Naive thymus-derived CD4-positive, alpha-beta T cell (primary cell): Measurements from ENCODE around the gene CDH18. TPM values are rescaled to one million over a fixed set of nuclear protein-coding genes. Genes with fewer than 3 reads are reported as not detected.

Experiments used
- ATAC-seq: fragments of 150-1000 bp; cut with Tn5 transposase; 2 replicates; pipeline ENCODE4 v1.10.0; 2021; ENCODE audit warnings: mild to moderate bottlenecking, moderate library complexity
- CTCF ChIA-PET: fragments of 350-600 bp; sonication (Branson Sonifier 250); formaldehyde crosslinking; loops from one replicate; lab custom pipeline; 2021; ENCODE audit warnings: antibody characterized with exemption; lab: Charles Lee
- POLR2A ChIA-PET: fragments of 350-600 bp; sonication (Branson Sonifier 250); formaldehyde crosslinking; loops from one replicate; lab custom pipeline; 2021; ENCODE audit warnings: antibody characterized with exemption, inconsistent platforms; lab: Charles Lee
- DNase-seq, 9 donors: peaks; one replicate each; pipeline versions ENCODE4 v3.0.0 to v3.0.0-alpha.2; 2020 to 2022; ENCODE audit warnings: mixed read lengths in 1 of 9
- H3K27ac ChIP-seq: one replicate; pipeline ENCODE4 v1.7.0; 2013; ENCODE audit warnings: mild to moderate bottlenecking, low read depth, low read length, moderate library complexity
- H3K27me3 ChIP-seq, 2 donors: one replicate each; pipeline ENCODE4 v1.7.0; 2013; ENCODE audit warnings: low read length in 2 of 2, mild to moderate bottlenecking in 2 of 2, moderate library complexity in 2 of 2; ENCODE audit not compliant: control insufficient read depth in 2 of 2, insufficient read depth in 2 of 2
- H3K36me3 ChIP-seq, 3 experiments: 1 replicate in 2 of 3; 2 replicates in 1 of 3; pipeline ENCODE4 v1.7.0; 2013; ENCODE audit warnings: low read length in 3 of 3, mild to moderate bottlenecking in 3 of 3, moderate library complexity in 1 of 3; ENCODE audit not compliant: insufficient read depth in 3 of 3, control insufficient read depth in 2 of 3
- H3K4me1 ChIP-seq, 2 donors: one replicate each; pipeline ENCODE4 v1.7.0; 2013; ENCODE audit warnings: low read length in 2 of 2, mild to moderate bottlenecking in 2 of 2, moderate library complexity in 1 of 2; ENCODE audit not compliant: control insufficient read depth in 2 of 2, insufficient read depth in 2 of 2
- H3K4me3 ChIP-seq: 2 replicates; pipeline ENCODE4 v1.7.0; 2013; ENCODE audit warnings: mild to moderate bottlenecking, low read length
- H3K9me3 ChIP-seq, 3 experiments: 1 replicate in 2 of 3; 2 replicates in 1 of 3; pipeline ENCODE4 v1.7.0; 2013; ENCODE audit warnings: low read length in 3 of 3; ENCODE audit not compliant: control insufficient read depth in 2 of 3
- H3K27ac Mint-ChIP-seq, 9 donors: one replicate each; pipeline ENCODE4 v1.8.0; 2020 to 2022; ENCODE audit warnings: mixed read lengths in 9 of 9, mild to moderate bottlenecking in 8 of 9, moderate library complexity in 5 of 9, inconsistent platforms in 2 of 9
- H3K27me3 Mint-ChIP-seq, 5 donors: one replicate each; pipeline ENCODE4 v1.8.0; 2021 to 2022; ENCODE audit warnings: mixed read lengths in 5 of 5, mild to moderate bottlenecking in 1 of 5
- H3K36me3 Mint-ChIP-seq, 5 donors: one replicate each; pipeline ENCODE4 v1.8.0; 2020 to 2022; ENCODE audit warnings: mixed read lengths in 5 of 5, mild to moderate bottlenecking in 3 of 5, inconsistent platforms in 1 of 5
- H3K4me1 Mint-ChIP-seq, 7 donors: one replicate each; pipeline ENCODE4 v1.8.0; 2020 to 2022; ENCODE audit warnings: mixed read lengths in 7 of 7, mild to moderate bottlenecking in 3 of 7, inconsistent platforms in 1 of 7
- H3K4me3 Mint-ChIP-seq, 10 donors: one replicate each; pipeline ENCODE4 v1.8.0; 2020 to 2022; ENCODE audit warnings: mild to moderate bottlenecking in 10 of 10, mixed read lengths in 10 of 10, moderate library complexity in 6 of 10, inconsistent platforms in 2 of 10
- H3K9me3 Mint-ChIP-seq, 11 donors: one replicate each; pipeline ENCODE4 v1.8.0; 2020 to 2022; ENCODE audit warnings: mixed read lengths in 11 of 11, mild to moderate bottlenecking in 4 of 11, inconsistent platforms in 1 of 11, moderate library complexity in 1 of 11
- intact Hi-C, 2 donors: fragments of 100-400 bp; cut with micrococcal nuclease; formaldehyde crosslinking; loops; one replicate each; pipeline ENCODE4 v1.15.1; 2023
- polyA plus RNA-seq, 2 donors: library from polyadenylated mRNA; unstranded; fragments of 300-500 nt; fragmentation: Illumina TruSeq; gene quantifications; one replicate each; pipeline ENCODE4 v1.2.3, GENCODE V29; 2021
- total RNA-seq, 6 experiments: library from RNA in 5 of 6; stranded (reverse) in 5 of 6; gene quantifications; 1 replicate in 5 of 6; 2 replicates in 1 of 6; pipeline ENCODE4 v1.2.3 and lab custom pipeline; 2021 to 2026

CDH18 gene
- total and polyA plus RNA-seq, 7 experiments from 2014 or later: not detected

GRCh38 chr5:19918780-19919179 lies 69.2 kb downstream of the CDH18 start:
- no peak for ATAC-seq

GRCh38 chr5:19917588-19918122 lies 70.3 kb downstream of the CDH18 start:
- ATAC-seq: no peak

More at GRCh38 chr5:19918780-19919179, 69.2 kb downstream of the CDH18 start:
- H3K4me1 Mint-ChIP-seq: no peaks in the 10 kb centered on the region
- CTCF ChIA-PET: no interaction called here
- Histone ChIP-seq H3K9me3 (no peaks in the 10 kb centered on the region), H3K27me3 (no peaks in the 10 kb centered on the region), H3K27ac (no peak overlapping the region), H3K4me1 (no peaks in the 10 kb centered on the region), H3K4me3 (no peak overlapping the region), H3K36me3 (no peaks in the 10 kb centered on the region)
- H3K27me3 Mint-ChIP-seq: no peaks in the 10 kb centered on the region
- POLR2A ChIA-PET: no interaction called here
- intact Hi-C loops: no loop called here
- H3K27ac Mint-ChIP-seq: no peak overlapping the region
- H3K9me3 Mint-ChIP-seq: peaks cover 0 to 23% (median 9%) of the 10 kb centered on the region in 11 donors
- DNase-seq: no peak
- H3K36me3 Mint-ChIP-seq: no peaks in the 10 kb centered on the region
- no peak overlapping the region for H3K4me3 Mint-ChIP-seq

GRCh38 chr5:19910136-19910535 lies 77.9 kb downstream of the CDH18 start:
- Mint-ChIP-seq H3K36me3 (no peaks in the 10 kb centered on the region), H3K27ac (no peak overlapping the region), H3K4me1 (no peaks in the 10 kb centered on the region), H3K4me3 (no peak overlapping the region), H3K9me3 (peaks cover 0 to 43% (median 7%) of the 10 kb centered on the region in 11 donors), H3K27me3 (no peaks in the 10 kb centered on the region)
- H3K4me3 ChIP-seq: no peak overlapping the region
- DNase-seq (no peak), ATAC-seq (no peak)
- ChIA-PET POLR2A (no interaction called here), CTCF (no interaction called here)
- no peaks in the 10 kb centered on the region for H3K36me3 ChIP-seq
- intact Hi-C loops: no loop called here
- H3K4me1 ChIP-seq: no peaks in the 10 kb centered on the region
- H3K9me3 ChIP-seq: no peaks in the 10 kb centered on the region
- H3K27me3 ChIP-seq: no peaks in the 10 kb centered on the region
- H3K27ac ChIP-seq: no peak overlapping the region

More at GRCh38 chr5:19917588-19918122, 70.3 kb downstream of the CDH18 start:
- no peak overlapping the region for H3K4me3 ChIP-seq
- Mint-ChIP-seq H3K4me3 (no peak overlapping the region), H3K36me3 (no peaks in the 10 kb centered on the region), H3K27me3 (no peaks in the 10 kb centered on the region), H3K4me1 (no peaks in the 10 kb centered on the region), H3K9me3 (peaks cover 0 to 27% (median 7%) of the 10 kb centered on the region in 11 donors), H3K27ac (no peak overlapping the region)
- H3K27ac ChIP-seq: no peak overlapping the region
- ChIA-PET POLR2A (no interaction called here), CTCF (no interaction called here)
- H3K27me3 ChIP-seq: no peaks in the 10 kb centered on the region
- intact Hi-C loops: no loop called here
- DNase-seq: no peak
- H3K36me3 ChIP-seq: no peaks in the 10 kb centered on the region
- H3K4me1 ChIP-seq: no peaks in the 10 kb centered on the region
- no peaks in the 10 kb centered on the region for H3K9me3 ChIP-seq

- DNase-seq (no peak), ATAC-seq (no peak)
- no peaks in the 10 kb centered on the region for H3K36me3 Mint-ChIP-seq
- ChIA-PET POLR2A (no interaction called here), CTCF (no interaction called here)
- no peak overlapping the region for H3K4me3 Mint-ChIP-seq
- intact Hi-C loops: loop anchor here in 1 of 2 donors (5.0 kb wide), 1 partner anchor 1527 kb away; no protein-coding TSS in a partner anchor
- no peaks in the 10 kb centered on the region for H3K27me3 Mint-ChIP-seq
- Histone ChIP-seq H3K36me3 (no peaks in the 10 kb centered on the region), H3K27ac (no peak overlapping the region), H3K9me3 (no peaks in the 10 kb centered on the region), H3K4me3 (no peak overlapping the region), H3K27me3 (no peaks in the 10 kb centered on the region), H3K4me1 (no peaks in the 10 kb centered on the region)
- H3K27ac Mint-ChIP-seq: no peak overlapping the region
- H3K4me1 Mint-ChIP-seq: no peaks in the 10 kb centered on the region
- peaks cover 0 to 17% (median 3%) of the 10 kb centered on the region in 11 donors for H3K9me3 Mint-ChIP-seq
Observed at GRCh38 chr5:19904766-19905165, 83.2 kb downstream of the CDH18 start.

- no peaks in the 10 kb centered on the region for H3K4me1 ChIP-seq
- no peak overlapping the region for H3K4me3 ChIP-seq
- Mint-ChIP-seq H3K27ac (no peak overlapping the region), H3K4me1 (no peaks in the 10 kb centered on the region), H3K36me3 (no peaks in the 10 kb centered on the region), H3K4me3 (no peak overlapping the region), H3K9me3 (peaks cover 0 to 22% (median 3%) of the 10 kb centered on the region in 11 donors), H3K27me3 (no peaks in the 10 kb centered on the region)
- H3K27ac ChIP-seq: no peak overlapping the region
- H3K9me3 ChIP-seq: no peaks in the 10 kb centered on the region
- ATAC-seq: no peak
- no peaks in the 10 kb centered on the region for H3K27me3 ChIP-seq
- CTCF ChIA-PET: no interaction called here
- POLR2A ChIA-PET: no interaction called here
- no peaks in the 10 kb centered on the region for H3K36me3 ChIP-seq
- intact Hi-C loops: loop anchor here in 1 of 2 donors (5.0 kb wide), 1 partner anchor 1526 kb away; no protein-coding TSS in a partner anchor
- no peak for DNase-seq
Observed at GRCh38 chr5:19903611-19904010, 84.4 kb downstream of the CDH18 start.

GRCh38 chr5:19902316-19902934 lies 85.6 kb downstream of the CDH18 start:
- POLR2A ChIA-PET: no interaction called here
- Mint-ChIP-seq H3K4me3 (no peak overlapping the region), H3K27me3 (no peaks in the 10 kb centered on the region), H3K27ac (no peak overlapping the region), H3K4me1 (no peaks in the 10 kb centered on the region), H3K36me3 (no peaks in the 10 kb centered on the region), H3K9me3 (peaks cover 0 to 22% (median 3%) of the 10 kb centered on the region in 11 donors)
- Histone ChIP-seq H3K4me1 (no peaks in the 10 kb centered on the region), H3K4me3 (no peak overlapping the region), H3K27ac (no peak overlapping the region), H3K27me3 (no peaks in the 10 kb centered on the region), H3K36me3 (no peaks in the 10 kb centered on the region), H3K9me3 (no peaks in the 10 kb centered on the region)
- intact Hi-C loops: loop anchor here in 1 of 2 donors (5.0 kb wide), 1 partner anchor 1525 kb away; no protein-coding TSS in a partner anchor
- ATAC-seq: no peak
- DNase-seq: no peak
- CTCF ChIA-PET: no interaction called here

- Histone ChIP-seq H3K27ac (no peak overlapping the region), H3K27me3 (no peaks in the 10 kb centered on the region), H3K9me3 (no peaks in the 10 kb centered on the region), H3K4me1 (no peaks in the 10 kb centered on the region), H3K4me3 (no peak overlapping the region), H3K36me3 (no peaks in the 10 kb centered on the region)
- no peak overlapping the region for H3K27ac Mint-ChIP-seq
- intact Hi-C loops: loop anchor here in 1 of 2 donors (5.0 kb wide), 1 partner anchor 1523 kb away; no protein-coding TSS in a partner anchor
- CTCF ChIA-PET: no interaction called here
- no peak overlapping the region for H3K4me3 Mint-ChIP-seq
- POLR2A ChIA-PET: no interaction called here
- H3K4me1 Mint-ChIP-seq: no peaks in the 10 kb centered on the region
- DNase-seq (no peak), ATAC-seq (no peak)
- H3K9me3 Mint-ChIP-seq: peaks cover 0 to 22% (median 3%) of the 10 kb centered on the region in 11 donors
- no peaks in the 10 kb centered on the region for H3K27me3 Mint-ChIP-seq
- no peaks in the 10 kb centered on the region for H3K36me3 Mint-ChIP-seq
Observed at GRCh38 chr5:19900269-19900668, 87.7 kb downstream of the CDH18 start.
